H1 (cell line): Measurements from ENCODE around the gene NFXL1. TPM values are rescaled to one million over a fixed set of nuclear protein-coding genes. Genes with fewer than 3 reads are reported as not detected.

Experiments used
- CTCF ChIA-PET: fragments of 300-600 bp; sonication (Branson Sonifier 250); formaldehyde crosslinking; loops from one replicate; lab custom pipeline; 2021; ENCODE audit not compliant: partially characterized antibody; lab: Charles Lee
- POLR2A ChIA-PET: fragments of 300-600 bp; sonication (Branson Sonifier 250); formaldehyde crosslinking; loops from one replicate; lab custom pipeline; 2021; ENCODE audit warnings: inconsistent platforms; ENCODE audit not compliant: partially characterized antibody; lab: Charles Lee
- DNase-seq, 2 experiments: peaks; one replicate each; pipeline versions ENCODE4 v3.0.0 to v3.0.0-alpha.2; 2010 to 2022; ENCODE audit warnings: low spot score in 2 of 2, low read depth in 1 of 2, mixed read lengths in 1 of 2
- FAIRE-seq: peaks from 2 replicates; lab custom pipeline; 2011; peaks lifted over from hg19 to GRCh38; lab: Jason Lieb, UNC
- H2AFZ ChIP-seq: 2 replicates; pipeline ENCODE4 v1.8.1; 2012; ENCODE audit warnings: low read length, inconsistent platforms
- H2AK5ac ChIP-seq: 2 replicates; pipeline ENCODE4 v1.6.1; 2013; ENCODE audit warnings: low read depth, low read length
- H2BK120ac ChIP-seq: replicated peaks from 2 replicates; pipeline ENCODE3; 2013; ENCODE audit warnings: low read depth, low read length, inconsistent platforms
- H2BK12ac ChIP-seq: 2 replicates; pipeline ENCODE4 v1.6.1; 2013; ENCODE audit warnings: low read depth, low read length
- H2BK15ac ChIP-seq: 2 replicates; pipeline ENCODE4 v1.6.1; 2013; ENCODE audit warnings: low read length
- H2BK20ac ChIP-seq: 2 replicates; pipeline ENCODE4 v1.6.1; 2013; ENCODE audit warnings: low read length
- H2BK5ac ChIP-seq: 2 replicates; pipeline ENCODE4 v1.6.1; 2013; ENCODE audit warnings: low read depth, low read length
- H3K14ac ChIP-seq: 2 replicates; pipeline ENCODE4 v1.6.1; 2013; ENCODE audit warnings: inconsistent platforms; ENCODE audit not compliant: insufficient read length
- H3K18ac ChIP-seq: 2 replicates; pipeline ENCODE4 v1.6.1; 2013; ENCODE audit warnings: low read length; ENCODE audit errors: extremely low read depth
- H3K23ac ChIP-seq: 2 replicates; pipeline ENCODE4 v1.6.1; 2013; ENCODE audit warnings: inconsistent platforms; ENCODE audit not compliant: insufficient read length
- H3K23me2 ChIP-seq: 2 replicates; pipeline ENCODE4 v1.6.1; 2013; ENCODE audit warnings: low read depth, low read length
- H3K27ac ChIP-seq: 2 replicates; pipeline ENCODE4 v1.6.1; 2011; ENCODE audit warnings: low read depth, low read length, inconsistent platforms
- H3K27me3 ChIP-seq, 4 experiments: replicated peaks in 1 of 4; 1 replicate in 1 of 4; 2 replicates in 3 of 4; pipeline versions ENCODE4 v1.6.1 to v1.8.1; 2011 to 2013; ENCODE audit warnings: low read length in 3 of 4, mild to moderate bottlenecking in 3 of 4, inconsistent platforms in 2 of 4, mixed read lengths in 2 of 4, moderate library complexity in 1 of 4; ENCODE audit not compliant: control insufficient read depth in 3 of 4, insufficient read depth in 3 of 4; ENCODE audit errors: extremely low read depth in 1 of 4
- H3K36me3 ChIP-seq, 4 experiments: 2 replicates each; pipeline versions ENCODE4 v1.6.1 to v1.8.1; 2011 to 2013; ENCODE audit warnings: mild to moderate bottlenecking in 4 of 4, low read length in 3 of 4, moderate library complexity in 2 of 4, control low read depth in 1 of 4, inconsistent platforms in 1 of 4; ENCODE audit not compliant: insufficient read depth in 4 of 4, control insufficient read depth in 2 of 4
- H3K4ac ChIP-seq: replicated peaks from 2 replicates; pipeline ENCODE3; 2013; ENCODE audit warnings: low read length, low read depth, mixed read lengths, inconsistent platforms; ENCODE audit not compliant: insufficient read length
- H3K4me1 ChIP-seq, 4 experiments: replicated peaks in 1 of 4; 1 replicate in 1 of 4; 2 replicates in 3 of 4; pipeline versions ENCODE4 v1.6.1 to v1.8.1; 2011 to 2013; ENCODE audit warnings: low read length in 3 of 4, inconsistent platforms in 2 of 4, mixed read lengths in 1 of 4; ENCODE audit not compliant: insufficient read depth in 4 of 4, control insufficient read depth in 3 of 4
- H3K4me2 ChIP-seq, 2 experiments: 2 replicates each; pipeline versions ENCODE4 v1.6.1 to v1.8.1; 2011 to 2013; ENCODE audit warnings: low read depth in 2 of 2, low read length in 2 of 2, control low read depth in 1 of 2, inconsistent platforms in 1 of 2, mild to moderate bottlenecking in 1 of 2; ENCODE audit not compliant: insufficient read depth in 1 of 2
- H3K4me3 ChIP-seq, 4 experiments: fragments of 200-600, 300-600 bp in 1 of 4; sonication (generic), shearing (Covaris generic), sonication (Bioruptor Twin) in 1 of 4; 2 replicates each; pipeline versions ENCODE4 v1.5.1 to v1.8.1; 2011 to 2016; ENCODE audit warnings: low read length in 4 of 4, low read depth in 3 of 4, control low read depth in 2 of 4, inconsistent platforms in 2 of 4, mild to moderate bottlenecking in 2 of 4, mixed read lengths in 1 of 4, moderate library complexity in 1 of 4; ENCODE audit not compliant: insufficient read depth in 2 of 4; ENCODE audit errors: extremely low read depth in 1 of 4
- H3K56ac ChIP-seq: replicated peaks from 2 replicates; pipeline ENCODE3; 2013; ENCODE audit warnings: low read depth, mild to moderate bottlenecking, mixed read lengths, low read length, inconsistent platforms; ENCODE audit not compliant: insufficient read length
- H3K79me1 ChIP-seq: 2 replicates; pipeline ENCODE4 v1.6.1; 2013; ENCODE audit warnings: low read depth, low read length, control low read depth
- H3K79me2 ChIP-seq, 2 experiments: 2 replicates each; pipeline versions ENCODE4 v1.6.1 to v1.8.1; 2012 to 2013; ENCODE audit warnings: low read length in 2 of 2, mild to moderate bottlenecking in 2 of 2, inconsistent platforms in 1 of 2; ENCODE audit not compliant: insufficient read depth in 2 of 2, control insufficient read depth in 1 of 2
- H3K9ac ChIP-seq, 4 experiments: replicated peaks in 1 of 4; 1 replicate in 1 of 4; 2 replicates in 3 of 4; pipeline versions ENCODE4 v1.6.1 to v1.8.1; 2011 to 2013; ENCODE audit warnings: low read depth in 3 of 4, low read length in 3 of 4, control low read depth in 2 of 4, mild to moderate bottlenecking in 2 of 4, moderate library complexity in 2 of 4, inconsistent platforms in 1 of 4; ENCODE audit errors: extremely low read depth in 1 of 4
- H3K9me3 ChIP-seq, 2 experiments: 2 replicates each; pipeline versions ENCODE4 v1.6.1 to v1.8.1; 2012 to 2013; ENCODE audit warnings: mild to moderate bottlenecking in 2 of 2, moderate library complexity in 2 of 2, control low read depth in 1 of 2, inconsistent platforms in 1 of 2, low read depth in 1 of 2, low read length in 1 of 2, mixed read lengths in 1 of 2; ENCODE audit not compliant: insufficient read depth in 2 of 2
- H4K20me1 ChIP-seq, 2 experiments: replicated peaks in 1 of 2; 2 replicates each; pipeline versions ENCODE3 to v1.8.1; 2011 to 2013; ENCODE audit warnings: inconsistent platforms in 2 of 2, low read length in 2 of 2, mild to moderate bottlenecking in 1 of 2; ENCODE audit not compliant: insufficient read depth in 2 of 2, control insufficient read depth in 1 of 2
- H4K5ac ChIP-seq: 2 replicates; pipeline ENCODE4 v1.6.1; 2013; ENCODE audit warnings: low read length, low read depth, mixed read lengths, inconsistent platforms; ENCODE audit not compliant: insufficient read length
- H4K8ac ChIP-seq: 2 replicates; pipeline ENCODE4 v1.8.0; 2013; ENCODE audit warnings: mild to moderate bottlenecking, moderate library complexity, low read length, inconsistent platforms; ENCODE audit not compliant: insufficient read depth; ENCODE audit errors: extremely low read depth
- H4K91ac ChIP-seq: replicated peaks from 2 replicates; pipeline ENCODE3; 2013; ENCODE audit warnings: low read length, mixed read lengths, inconsistent platforms; ENCODE audit not compliant: insufficient read length
- ATF2 ChIP-seq: IDR thresholded peaks from 2 replicates; pipeline ENCODE4 v1.6.1; 2012; ENCODE audit warnings: low read length, inconsistent platforms
- EGR1 ChIP-seq: IDR thresholded peaks from 2 replicates; pipeline ENCODE4 v1.6.1; 2011; ENCODE audit warnings: low read depth, low read length, borderline replicate concordance
- RBBP5 ChIP-seq: IDR thresholded peaks from 2 replicates; pipeline ENCODE4 v1.7.1; 2012; ENCODE audit warnings: low read depth, mild to moderate bottlenecking, inconsistent platforms, low read length, moderate library complexity, borderline replicate concordance
- RFX5 ChIP-seq: IDR thresholded peaks from 2 replicates; pipeline ENCODE4 v1.6.1; 2011; ENCODE audit warnings: low read depth, low read length, improper control_type of control experiment, borderline replicate concordance
- SIN3A ChIP-seq, 2 experiments: IDR thresholded peaks in 1 of 2; conservative IDR thresholded peaks in 1 of 2; 2 replicates each; pipeline ENCODE4 v1.6.1; 2011 to 2012; ENCODE audit warnings: low read length in 2 of 2, improper control_type of control experiment in 1 of 2, low read depth in 1 of 2, mild to moderate bottlenecking in 1 of 2
- TEAD4 ChIP-seq: IDR thresholded peaks from 2 replicates; pipeline ENCODE4 v1.6.1; 2012; ENCODE audit warnings: low read depth, low read length, inconsistent platforms, mixed read lengths
- WGBS, 2 experiments: shearing (Covaris generic) in 1 of 2; methylation state at CpG; one replicate each; pipeline versions ENCODE4 v1.1.6 to v1.1.7; 2013 to 2015; ENCODE audit warnings: low lambda C conversion rate in 2 of 2, mixed read lengths in 2 of 2, inconsistent platforms in 1 of 2, low coverage in 1 of 2, missing lambda C conversion rate in 1 of 2; ENCODE audit not compliant: insufficient replicate concordance in 2 of 2, insufficient coverage in 1 of 2, insufficient read length in 1 of 2; ENCODE audit errors: extremely low coverage in 1 of 2, missing lambda C conversion rate in 1 of 2; 5-methylcytosine and 5-hydroxymethylcytosine counted together
- long read RNA-seq, 2 experiments: library from RNA in 1 of 2; library from capped mRNA in 1 of 2; stranded (forward); transcript quantifications; one replicate each; pipeline ENCODE4 v2.0.0, GENCODE V29; 2021; ENCODE audit warnings: inconsistent platforms in 1 of 2
- polyA minus RNA-seq, 3 experiments: library from RNA; depleted of rRNA, polyadenylated mRNA; stranded (reverse); fragments of >200 nt; gene quantifications; 1 replicate in 2 of 3; 2 replicates in 1 of 3; pipeline ENCODE4 v1.2.3, GENCODE V29; 2011
- polyA plus RNA-seq, 7 experiments: library from polyadenylated mRNA; depleted of rRNA in 3 of 7; stranded (reverse) in 5 of 7; unstranded in 2 of 7; fragments of >200 nt in 5 of 7; fragments of 200-250 nt in 2 of 7; gene quantifications; 1 replicate in 5 of 7; 2 replicates in 1 of 7; 4 replicates in 1 of 7; pipeline versions ENCODE4 v1.2.1 to v1.2.3, GENCODE V29; 2011 to 2013; ENCODE audit warnings: missing spikeins in 2 of 7, mixed read lengths in 2 of 7
- total RNA-seq: library from RNA; stranded (reverse); fragmentation: NEBNext Ultra II Directional; extraction: Animal tissue kit (Norgen Biotek cat#: 25700); gene quantifications from 2 replicates; pipeline ENCODE4 v1.2.1, GENCODE V29; 2021

Gene NFXL1
- total RNA-seq (27.7 and 29.5 TPM in 2 replicates), polyA plus RNA-seq (2011; rRNA removed) (6.7 and 10.0 TPM in 2 replicates), polyA minus RNA-seq (2011; rRNA and poly(A)+ RNA removed) (103 and 115 TPM in 2 replicates)
- polyA plus RNA-seq (2011; cell fraction: cytosol; rRNA removed) = 15.0 TPM
- polyA plus RNA-seq (2011; cell fraction: nucleus; rRNA removed) = 14.8 TPM
- polyA plus RNA-seq (2012, experiment 1 of 2) = 15.2 to 16.8 TPM (median 16.7 TPM) in 4 replicates
- polyA plus RNA-seq (2012, experiment 2 of 2) = 0.94 TPM
- polyA plus RNA-seq (2013, experiment 1 of 2) = 13.3 TPM
- polyA plus RNA-seq (2013, experiment 2 of 2) = 11.7 TPM
- polyA minus RNA-seq (2011; cell fraction: cytosol; rRNA and poly(A)+ RNA removed) = 34.6 TPM
- polyA minus RNA-seq (2011; cell fraction: nucleus; rRNA and poly(A)+ RNA removed) = 72.9 TPM
- long read RNA-seq, experiment 1, partial matches to known transcripts = 15 of 21 reads
- long read RNA-seq, experiment 1, other reads (novel, unspliced or antisense) = 5 of 21 reads
- long read RNA-seq, experiment 2, transcript NFXL1-202 (23 exons, 3,728 nt) = major isoform, 5 of 9 reads
- long read RNA-seq, experiment 2, partial matches to known transcripts = 4 of 9 reads
- long read RNA-seq, experiment 2, other reads (novel, unspliced or antisense) = 0 of 9 reads

GRCh38 chr4:47914220-47914925 lies at the start of gene NFXL1:
NFXL1 (minus strand) TSS chr4:47914583; CDS start chr4:47914203, 380 bp downstream.
- H3K27ac ChIP-seq = peak within 1 kb of the TSS; percentile 75
- CTCF ChIA-PET = interaction anchor here (1.0 to 1.1 kb wide), 2 partner anchors 13 to 19 kb away, joined by 3 to 4 read pairs; no protein-coding TSS in a partner anchor
- POLR2A ChIA-PET = interaction anchor here (0.5 to 2.5 kb wide), 7 partner anchors 9 to 75 kb away, joined by 3 to 21 read pairs (median 4); no protein-coding TSS in a partner anchor
- TF ChIP-seq RFX5 (no peak), EGR1 (peak; percentile 37; the same call in 1 of the 2 replicates), TEAD4 (no peak), SIN3A (conservative IDR thresholded peaks at IDR 0.05 in 1 of 2, IDR thresholded peaks at IDR 0.05 in 1 of 2; ENCODE audit: low read depth in 1 of 2, low read length in 2 of 2) (peak; percentile 81 to 85; a peak in 2 of 4 replicates), RBBP5 (no peak; the same call in 1 of the 2 replicates), ATF2 (no peak)

More at GRCh38 chr4:47914220-47914925, at the start of gene NFXL1:
- Histone ChIP-seq H3K56ac (peak within 1 kb of the TSS; percentile 83), H3K9ac (peak within 1 kb of the TSS; percentile 76 to 89 (median 81)), H2BK15ac (no peak within 1 kb of the TSS), H3K9me3 (no peaks in the 10 kb centered on the region), H2BK20ac (no peak within 1 kb of the TSS), H3K23me2 (peaks cover 5% of the 10 kb centered on the region; the same call in 1 of the 2 replicates), H3K4me1 (peaks cover 0 to 2% (median 0%) of the 10 kb centered on the region in 4 experiments; a peak in 1 of 7 replicates), H4K20me1 (no peaks in the 10 kb centered on the region), H4K91ac (peak within 1 kb of the TSS; percentile 81), H2BK5ac (peak within 1 kb of the TSS; percentile 84), H2BK12ac (0 out of 2 replicates have a peak within 1 kb of the TSS, but pooled peaks have one; percentile 19), H3K23ac (no peak within 1 kb of the TSS), H4K5ac (peak within 1 kb of the TSS; percentile 77), H3K4ac (peak within 1 kb of the TSS; percentile 49), H3K18ac (peak within 1 kb of the TSS; percentile 93), H2BK120ac (no peak within 1 kb of the TSS), H3K14ac (no peak within 1 kb of the TSS), H3K27me3 (no peaks in the 10 kb centered on the region), H3K36me3 (peaks cover 0 to 16% (median 4%) of the 10 kb centered on the region in 4 experiments; a peak in 3 of 8 replicates), H3K4me3 (peak within 1 kb of the TSS; percentile 88 to 98 (median 96)), H3K79me1 (no peaks in the 10 kb centered on the region), H2AK5ac (no peak within 1 kb of the TSS), H3K79me2 (peaks cover 0 to 33% of the 10 kb centered on the region in 2 experiments; a peak in 3 of 4 replicates), H4K8ac (peak within 1 kb of the TSS; percentile 90), H2AFZ (peak within 1 kb of the TSS; percentile 99), H3K4me2 (peak within 1 kb of the TSS; percentile 91 to 94)
- DNase-seq (peak; percentile 85 to 92), FAIRE-seq (no peak)
- WGBS, 2 experiments = 1% methylated on average over 50 of the region's 55 CpGs; no CpG with 5 or more reads in 1 of the 2 experiments
